Amniotic stem cell (primary cell): ENCODE results near the gene ZSCAN12.
"Not testable (repeated sequence)": the region's sequence is repeated elsewhere in the genome, so short reads cannot be mapped to it uniquely, and the experiment has no call there.

Experiments used
- DNase-seq: peaks from one replicate; lab custom pipeline; 2025; lab: John Stamatoyannopoulos, UW

ZSCAN12 gene

GRCh38 chr6:28399350-28400121 is at the start of gene ZSCAN12:
Gene ZSCAN12 (minus strand): TSS chr6:28399747. CDS start chr6:28398405, 1,342 bp downstream.
- peak; percentile 69 for DNase-seq

- no peak for DNase-seq
These were observed 49.5 kb upstream of the ZSCAN12 start for GRCh38 chr6:28449056-28449455.

DNA sequence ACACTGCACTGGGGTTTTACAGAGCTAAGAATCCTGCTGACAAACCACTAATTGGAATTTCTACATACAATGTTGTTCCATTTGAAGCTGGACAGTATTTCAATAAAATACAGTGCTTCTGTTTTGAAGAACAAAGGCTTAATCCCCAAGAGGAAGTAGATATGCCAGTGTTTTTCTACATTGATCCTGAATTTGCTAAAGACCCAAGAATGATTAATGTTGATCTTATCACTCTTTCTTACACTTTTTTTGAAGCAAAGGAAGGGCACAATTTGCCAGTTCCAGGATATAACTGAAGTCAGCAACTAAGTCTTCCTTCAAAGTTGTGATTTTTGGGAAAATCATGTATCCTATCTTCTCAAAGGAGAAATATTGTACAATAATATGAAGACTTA is 48.0 kb upstream of the ZSCAN12 start:
- DNase-seq: not testable (repeated sequence)

DNA sequence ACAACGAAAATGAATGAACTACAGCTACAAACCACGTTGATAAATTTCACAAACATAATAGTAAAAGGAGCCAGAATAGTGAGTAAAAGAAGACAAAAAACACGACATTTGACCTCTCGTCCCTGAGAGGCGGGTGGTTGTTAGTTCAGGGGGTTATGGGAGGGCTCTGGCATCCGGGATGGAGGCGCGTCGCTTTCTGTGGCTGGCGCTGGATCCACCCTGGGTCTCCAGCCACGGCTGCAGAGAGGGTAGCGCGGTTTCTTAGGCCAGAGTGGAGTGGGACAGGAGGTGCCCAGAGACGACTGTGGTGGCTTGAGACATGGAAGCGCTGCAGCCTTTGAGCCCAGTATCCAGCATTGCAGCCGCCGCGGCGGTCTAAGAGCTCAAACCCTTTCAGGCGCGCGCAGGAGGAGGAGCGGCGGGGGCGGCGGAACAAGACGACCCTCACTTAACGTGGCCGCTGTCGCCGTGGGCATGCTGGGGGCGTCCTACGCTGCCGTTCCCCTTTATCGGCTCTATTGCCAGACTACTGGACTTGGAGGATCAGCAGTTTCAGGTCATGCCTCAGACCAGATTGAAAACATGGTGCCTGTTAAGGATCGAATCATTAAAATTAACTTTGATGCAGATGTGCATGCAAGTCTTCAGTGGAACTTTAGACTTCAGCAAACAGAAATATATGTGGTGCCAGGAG is 47.4 kb upstream of the ZSCAN12 start:
- DNase-seq: no peak

GRCh38 chr6:28444759-28445158 is 45.2 kb upstream of the ZSCAN12 start:
- DNase-seq: not testable (repeated sequence)

- peak; percentile 66 for DNase-seq
These were observed 43.7 kb upstream of the ZSCAN12 start, which contains the start of gene ZSCAN23 for GRCh38 chr6:28443112-28443773. Gene ZSCAN23 (minus strand): TSS chr6:28443491. CDS start chr6:28436266, 7,225 bp downstream.

GRCh38 chr6:28442586-28442985 is 43.0 kb upstream of the ZSCAN12 start:
- no peak for DNase-seq

- no peak for DNase-seq
These were observed 36.9 kb upstream of the ZSCAN12 start for GRCh38 chr6:28436404-28436803.

DNA sequence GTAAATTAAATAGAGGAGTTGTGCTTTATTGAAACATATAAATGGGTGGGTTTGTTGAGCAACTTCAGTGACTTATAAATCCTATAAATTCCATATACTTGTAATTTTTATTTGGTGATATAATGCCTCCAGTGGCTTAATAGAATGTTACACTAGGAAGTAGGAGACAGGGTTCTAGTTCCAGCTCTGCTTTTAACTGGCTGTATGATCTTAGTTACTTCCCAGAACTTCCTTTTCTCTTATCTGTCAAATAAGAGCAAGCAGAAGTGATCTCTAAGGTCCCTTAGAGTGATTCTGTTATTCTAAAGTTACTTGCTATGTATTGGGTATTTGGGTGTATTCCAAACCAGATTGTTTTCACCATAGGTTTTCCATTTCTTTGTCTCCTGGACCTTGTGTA is 33.6 kb upstream of the ZSCAN12 start:
- DNase-seq: no peak

DNA sequence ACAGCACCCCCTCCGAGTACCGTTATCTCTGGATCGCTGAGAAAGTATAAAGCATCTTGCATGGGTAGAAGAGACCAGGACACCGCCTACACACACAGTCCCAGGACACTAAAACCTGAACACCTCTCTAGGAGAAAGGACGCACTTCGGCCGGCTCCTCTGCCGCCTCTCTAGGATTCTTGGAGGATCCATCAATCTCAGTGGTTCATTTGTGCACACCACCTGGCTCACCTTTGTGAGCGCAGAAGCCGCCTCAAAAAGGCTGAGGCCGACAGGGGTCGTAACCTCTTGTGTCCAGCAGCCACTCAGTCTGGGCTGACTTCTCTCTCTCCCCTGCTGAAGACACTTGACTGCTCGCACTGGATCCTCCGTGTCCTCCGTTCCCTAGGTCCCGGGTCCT is 30.2 kb upstream of the ZSCAN12 start:
- DNase-seq: no peak

GRCh38 chr6:28425944-28426541 is 26.5 kb upstream of the ZSCAN12 start:
- no peak for DNase-seq

DNA sequence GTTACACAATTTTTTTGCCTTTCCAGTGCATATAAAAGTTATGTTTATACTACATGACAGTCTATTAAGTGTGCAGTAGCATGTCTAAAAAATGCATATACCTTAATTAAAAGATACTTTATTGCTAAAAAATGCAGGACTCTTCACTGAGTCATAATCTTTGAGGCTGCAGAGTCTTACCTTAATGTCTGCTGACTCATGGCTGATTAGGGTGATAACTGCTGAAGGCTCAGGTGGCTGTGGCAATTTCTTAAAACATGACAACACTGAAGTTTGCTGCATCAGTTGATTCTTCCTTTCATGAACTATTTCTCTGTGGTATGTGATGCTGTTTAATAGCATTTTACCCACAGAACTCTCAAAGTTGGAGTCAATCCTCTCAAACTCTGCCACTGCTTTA is 24.6 kb upstream of the ZSCAN12 start:
- no peak for DNase-seq

- no peak for DNase-seq
These were observed 24.0 kb upstream of the ZSCAN12 start for GRCh38 chr6:28423546-28423945.

DNA sequence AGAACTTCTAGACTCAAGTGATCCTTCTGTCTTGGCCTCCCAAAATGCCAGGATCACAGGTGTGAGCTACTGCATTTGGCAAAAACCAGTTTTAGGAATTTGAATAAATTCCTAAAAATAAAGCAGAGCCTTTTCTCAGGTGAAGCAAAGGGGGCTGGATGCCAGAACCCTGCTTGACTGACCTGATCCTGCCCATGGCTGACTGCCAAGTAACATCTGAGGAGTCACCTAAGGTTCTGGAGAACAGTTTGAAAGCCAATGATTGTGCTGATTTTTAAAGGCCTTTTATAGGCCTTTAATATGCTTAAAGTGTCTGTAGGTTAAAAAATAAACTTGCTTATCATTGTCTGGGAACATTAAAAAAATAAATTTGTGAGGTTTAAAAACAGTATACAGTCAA is 14.1 kb upstream of the ZSCAN12 start:
- DNase-seq: no peak

GRCh38 chr6:28410767-28411166 is 11.2 kb upstream of the ZSCAN12 start:
- no peak for DNase-seq

GRCh38 chr6:28408076-28408802 is 8.7 kb upstream of the ZSCAN12 start:
- no peak for DNase-seq

- DNase-seq: no peak
These were observed 7.9 kb upstream of the ZSCAN12 start for GRCh38 chr6:28407401-28407800.

- DNase-seq: not testable (repeated sequence)
These were observed 4.4 kb upstream of the ZSCAN12 start for GRCh38 chr6:28403923-28404322.

DNA sequence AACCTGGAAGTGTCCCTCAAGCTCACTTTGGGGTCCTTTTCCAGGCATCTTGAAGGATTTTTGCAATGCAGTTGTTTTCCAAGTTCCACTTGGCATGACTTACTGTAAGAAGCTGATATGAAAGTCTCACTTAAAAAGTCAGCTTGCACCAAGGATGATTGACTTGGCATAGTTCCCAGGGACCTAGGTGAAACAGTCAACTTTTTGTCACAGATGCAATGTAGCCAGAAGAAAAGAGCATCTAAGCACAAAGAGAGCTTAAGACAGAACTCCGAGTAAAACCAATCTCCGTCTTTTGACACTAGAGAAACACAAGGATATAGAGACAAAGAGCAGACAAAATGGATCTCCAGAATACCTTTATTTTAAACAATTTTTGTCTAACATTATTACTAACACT is 2.6 kb upstream of the ZSCAN12 start:
- DNase-seq: no peak

- no peak for DNase-seq
These were observed 1.6 kb upstream of the ZSCAN12 start for GRCh38 chr6:28401172-28401571.

DNA sequence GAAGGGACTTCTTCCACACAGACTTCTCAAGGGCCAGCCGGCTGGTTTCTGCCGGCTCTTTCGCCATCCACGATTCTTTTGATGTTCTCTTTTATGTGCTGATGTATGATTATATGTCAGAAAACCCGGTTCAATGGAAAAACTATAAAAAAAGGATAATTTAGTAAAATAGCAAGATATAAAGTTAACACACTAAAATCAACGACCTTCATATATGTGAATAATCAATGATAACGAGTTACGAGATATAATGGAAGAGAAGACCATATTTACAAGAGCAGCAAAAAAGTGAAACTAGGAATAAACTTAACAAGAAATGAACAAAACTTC is 540 bp upstream of the ZSCAN12 start:
- no peak for DNase-seq

- DNase-seq: no peak
These were observed 3.6 kb downstream of the ZSCAN12 start for GRCh38 chr6:28395918-28396317.
